H1 (cell line): ENCODE results near the gene KHDRBS2. TPM values are rescaled to one million over a fixed set of nuclear protein-coding genes. Genes with fewer than 3 reads are reported as not detected.

Source experiments
- CTCF ChIA-PET: fragments of 300-600 bp; sonication (Branson Sonifier 250); formaldehyde crosslinking; loops from one replicate; lab custom pipeline; 2021; ENCODE audit not compliant: partially characterized antibody; lab: Charles Lee
- POLR2A ChIA-PET: fragments of 300-600 bp; sonication (Branson Sonifier 250); formaldehyde crosslinking; loops from one replicate; lab custom pipeline; 2021; ENCODE audit warnings: inconsistent platforms; ENCODE audit not compliant: partially characterized antibody; lab: Charles Lee
- DNase-seq, 2 experiments: peaks; one replicate each; pipeline versions ENCODE4 v3.0.0 to v3.0.0-alpha.2; 2010 to 2022; ENCODE audit warnings: low spot score in 2 of 2, low read depth in 1 of 2, mixed read lengths in 1 of 2
- FAIRE-seq: peaks from 2 replicates; lab custom pipeline; 2011; peaks lifted over from hg19 to GRCh38; lab: Jason Lieb, UNC
- H2AFZ ChIP-seq: 2 replicates; pipeline ENCODE4 v1.8.1; 2012; ENCODE audit warnings: low read length, inconsistent platforms
- H2AK5ac ChIP-seq: 2 replicates; pipeline ENCODE4 v1.6.1; 2013; ENCODE audit warnings: low read depth, low read length
- H2BK120ac ChIP-seq: replicated peaks from 2 replicates; pipeline ENCODE3; 2013; ENCODE audit warnings: low read depth, low read length, inconsistent platforms
- H2BK12ac ChIP-seq: 2 replicates; pipeline ENCODE4 v1.6.1; 2013; ENCODE audit warnings: low read depth, low read length
- H2BK15ac ChIP-seq: 2 replicates; pipeline ENCODE4 v1.6.1; 2013; ENCODE audit warnings: low read length
- H2BK20ac ChIP-seq: 2 replicates; pipeline ENCODE4 v1.6.1; 2013; ENCODE audit warnings: low read length
- H2BK5ac ChIP-seq: 2 replicates; pipeline ENCODE4 v1.6.1; 2013; ENCODE audit warnings: low read depth, low read length
- H3K14ac ChIP-seq: 2 replicates; pipeline ENCODE4 v1.6.1; 2013; ENCODE audit warnings: inconsistent platforms; ENCODE audit not compliant: insufficient read length
- H3K18ac ChIP-seq: 2 replicates; pipeline ENCODE4 v1.6.1; 2013; ENCODE audit warnings: low read length; ENCODE audit errors: extremely low read depth
- H3K23ac ChIP-seq: 2 replicates; pipeline ENCODE4 v1.6.1; 2013; ENCODE audit warnings: inconsistent platforms; ENCODE audit not compliant: insufficient read length
- H3K23me2 ChIP-seq: 2 replicates; pipeline ENCODE4 v1.6.1; 2013; ENCODE audit warnings: low read depth, low read length
- H3K27ac ChIP-seq: 2 replicates; pipeline ENCODE4 v1.6.1; 2011; ENCODE audit warnings: low read depth, low read length, inconsistent platforms
- H3K27me3 ChIP-seq, 4 experiments: replicated peaks in 1 of 4; 1 replicate in 1 of 4; 2 replicates in 3 of 4; pipeline versions ENCODE4 v1.6.1 to v1.8.1; 2011 to 2013; ENCODE audit warnings: low read length in 3 of 4, mild to moderate bottlenecking in 3 of 4, inconsistent platforms in 2 of 4, mixed read lengths in 2 of 4, moderate library complexity in 1 of 4; ENCODE audit not compliant: control insufficient read depth in 3 of 4, insufficient read depth in 3 of 4; ENCODE audit errors: extremely low read depth in 1 of 4
- H3K36me3 ChIP-seq, 4 experiments: 2 replicates each; pipeline versions ENCODE4 v1.6.1 to v1.8.1; 2011 to 2013; ENCODE audit warnings: mild to moderate bottlenecking in 4 of 4, low read length in 3 of 4, moderate library complexity in 2 of 4, control low read depth in 1 of 4, inconsistent platforms in 1 of 4; ENCODE audit not compliant: insufficient read depth in 4 of 4, control insufficient read depth in 2 of 4
- H3K4ac ChIP-seq: replicated peaks from 2 replicates; pipeline ENCODE3; 2013; ENCODE audit warnings: low read length, low read depth, mixed read lengths, inconsistent platforms; ENCODE audit not compliant: insufficient read length
- H3K4me1 ChIP-seq, 4 experiments: replicated peaks in 1 of 4; 1 replicate in 1 of 4; 2 replicates in 3 of 4; pipeline versions ENCODE4 v1.6.1 to v1.8.1; 2011 to 2013; ENCODE audit warnings: low read length in 3 of 4, inconsistent platforms in 2 of 4, mixed read lengths in 1 of 4; ENCODE audit not compliant: insufficient read depth in 4 of 4, control insufficient read depth in 3 of 4
- H3K4me2 ChIP-seq, 2 experiments: 2 replicates each; pipeline versions ENCODE4 v1.6.1 to v1.8.1; 2011 to 2013; ENCODE audit warnings: low read depth in 2 of 2, low read length in 2 of 2, control low read depth in 1 of 2, inconsistent platforms in 1 of 2, mild to moderate bottlenecking in 1 of 2; ENCODE audit not compliant: insufficient read depth in 1 of 2
- H3K4me3 ChIP-seq, 4 experiments: fragments of 200-600, 300-600 bp in 1 of 4; sonication (generic), shearing (Covaris generic), sonication (Bioruptor Twin) in 1 of 4; 2 replicates each; pipeline versions ENCODE4 v1.5.1 to v1.8.1; 2011 to 2016; ENCODE audit warnings: low read length in 4 of 4, low read depth in 3 of 4, control low read depth in 2 of 4, inconsistent platforms in 2 of 4, mild to moderate bottlenecking in 2 of 4, mixed read lengths in 1 of 4, moderate library complexity in 1 of 4; ENCODE audit not compliant: insufficient read depth in 2 of 4; ENCODE audit errors: extremely low read depth in 1 of 4
- H3K56ac ChIP-seq: replicated peaks from 2 replicates; pipeline ENCODE3; 2013; ENCODE audit warnings: low read depth, mild to moderate bottlenecking, mixed read lengths, low read length, inconsistent platforms; ENCODE audit not compliant: insufficient read length
- H3K79me1 ChIP-seq: 2 replicates; pipeline ENCODE4 v1.6.1; 2013; ENCODE audit warnings: low read depth, low read length, control low read depth
- H3K79me2 ChIP-seq, 2 experiments: 2 replicates each; pipeline versions ENCODE4 v1.6.1 to v1.8.1; 2012 to 2013; ENCODE audit warnings: low read length in 2 of 2, mild to moderate bottlenecking in 2 of 2, inconsistent platforms in 1 of 2; ENCODE audit not compliant: insufficient read depth in 2 of 2, control insufficient read depth in 1 of 2
- H3K9ac ChIP-seq, 4 experiments: replicated peaks in 1 of 4; 1 replicate in 1 of 4; 2 replicates in 3 of 4; pipeline versions ENCODE4 v1.6.1 to v1.8.1; 2011 to 2013; ENCODE audit warnings: low read depth in 3 of 4, low read length in 3 of 4, control low read depth in 2 of 4, mild to moderate bottlenecking in 2 of 4, moderate library complexity in 2 of 4, inconsistent platforms in 1 of 4; ENCODE audit errors: extremely low read depth in 1 of 4
- H3K9me3 ChIP-seq, 2 experiments: 2 replicates each; pipeline versions ENCODE4 v1.6.1 to v1.8.1; 2012 to 2013; ENCODE audit warnings: mild to moderate bottlenecking in 2 of 2, moderate library complexity in 2 of 2, control low read depth in 1 of 2, inconsistent platforms in 1 of 2, low read depth in 1 of 2, low read length in 1 of 2, mixed read lengths in 1 of 2; ENCODE audit not compliant: insufficient read depth in 2 of 2
- H4K20me1 ChIP-seq, 2 experiments: replicated peaks in 1 of 2; 2 replicates each; pipeline versions ENCODE3 to v1.8.1; 2011 to 2013; ENCODE audit warnings: inconsistent platforms in 2 of 2, low read length in 2 of 2, mild to moderate bottlenecking in 1 of 2; ENCODE audit not compliant: insufficient read depth in 2 of 2, control insufficient read depth in 1 of 2
- H4K5ac ChIP-seq: 2 replicates; pipeline ENCODE4 v1.6.1; 2013; ENCODE audit warnings: low read length, low read depth, mixed read lengths, inconsistent platforms; ENCODE audit not compliant: insufficient read length
- H4K8ac ChIP-seq: 2 replicates; pipeline ENCODE4 v1.8.0; 2013; ENCODE audit warnings: mild to moderate bottlenecking, moderate library complexity, low read length, inconsistent platforms; ENCODE audit not compliant: insufficient read depth; ENCODE audit errors: extremely low read depth
- H4K91ac ChIP-seq: replicated peaks from 2 replicates; pipeline ENCODE3; 2013; ENCODE audit warnings: low read length, mixed read lengths, inconsistent platforms; ENCODE audit not compliant: insufficient read length
- GABPA ChIP-seq: IDR thresholded peaks from 2 replicates; pipeline ENCODE4 v1.6.1; 2011; ENCODE audit warnings: mild to moderate bottlenecking, low read length, moderate library complexity, borderline replicate concordance; ENCODE audit not compliant: insufficient read depth
- NRF1 ChIP-seq: IDR thresholded peaks from 2 replicates; pipeline ENCODE4 v1.6.1; 2011; ENCODE audit warnings: mild to moderate bottlenecking, low read depth, low read length, improper control_type of control experiment
- POLR2AphosphoS5 ChIP-seq: IDR thresholded peaks from 2 replicates; pipeline ENCODE4 v1.6.1; 2011; ENCODE audit warnings: low read depth, low read length
- RAD21 ChIP-seq, 2 experiments: IDR thresholded peaks in 1 of 2; conservative IDR thresholded peaks in 1 of 2; 2 replicates each; pipeline ENCODE4 v1.6.1; 2011; ENCODE audit warnings: low read depth in 2 of 2, low read length in 2 of 2, improper control_type of control experiment in 1 of 2, inconsistent platforms in 1 of 2, mild to moderate bottlenecking in 1 of 2, moderate library complexity in 1 of 2
- SIX5 ChIP-seq: IDR thresholded peaks from 2 replicates; pipeline ENCODE4 v1.6.1; 2011; ENCODE audit warnings: mild to moderate bottlenecking, low read depth, low read length
- ZNF274 ChIP-seq: IDR thresholded peaks from 2 replicates; pipeline ENCODE4 v1.7.0; 2012; ENCODE audit warnings: low read length, borderline replicate concordance; ENCODE audit errors: extremely low read depth
- WGBS, 2 experiments: shearing (Covaris generic) in 1 of 2; methylation state at CpG; one replicate each; pipeline versions ENCODE4 v1.1.6 to v1.1.7; 2013 to 2015; ENCODE audit warnings: low lambda C conversion rate in 2 of 2, mixed read lengths in 2 of 2, inconsistent platforms in 1 of 2, low coverage in 1 of 2, missing lambda C conversion rate in 1 of 2; ENCODE audit not compliant: insufficient replicate concordance in 2 of 2, insufficient coverage in 1 of 2, insufficient read length in 1 of 2; ENCODE audit errors: extremely low coverage in 1 of 2, missing lambda C conversion rate in 1 of 2; 5-methylcytosine and 5-hydroxymethylcytosine counted together
- polyA plus RNA-seq, 7 experiments: library from polyadenylated mRNA; depleted of rRNA in 3 of 7; stranded (reverse) in 5 of 7; unstranded in 2 of 7; fragments of >200 nt in 5 of 7; fragments of 200-250 nt in 2 of 7; gene quantifications; 1 replicate in 5 of 7; 2 replicates in 1 of 7; 4 replicates in 1 of 7; pipeline versions ENCODE4 v1.2.1 to v1.2.3, GENCODE V29; 2011 to 2013; ENCODE audit warnings: missing spikeins in 2 of 7, mixed read lengths in 2 of 7
- total RNA-seq: library from RNA; stranded (reverse); fragmentation: NEBNext Ultra II Directional; extraction: Animal tissue kit (Norgen Biotek cat#: 25700); gene quantifications from 2 replicates; pipeline ENCODE4 v1.2.1, GENCODE V29; 2021

The KHDRBS2 gene
- total and polyA plus RNA-seq, 2 of the 8 experiments (the other 6 are each of a cell fraction or from before 2014, with no cell fraction given) = 5.2 to 7.7 TPM

GRCh38 chr6:61640463-61640862 is 645.6 kb downstream of the KHDRBS2 start:
- no peak overlapping the region for H3K4me2 ChIP-seq
- no peaks in the 10 kb centered on the region for H3K79me1 ChIP-seq
- no peak overlapping the region for H2BK5ac ChIP-seq
- WGBS, 2 experiments = 84% methylated on average over 3 of the region's 3 CpGs; no CpG with 5 or more reads in 1 of the 2 experiments
- no peak overlapping the region for H3K27ac ChIP-seq
- no peaks in the 10 kb centered on the region for H3K79me2 ChIP-seq
- no peak overlapping the region for H2BK20ac ChIP-seq
- no peak overlapping the region for H4K8ac ChIP-seq
- H3K23ac ChIP-seq = no peak overlapping the region
- ChIA-PET POLR2A (no interaction called here), CTCF (no interaction called here)
- H3K27me3 ChIP-seq = no peaks in the 10 kb centered on the region
- no peak overlapping the region for H3K14ac ChIP-seq
- H2BK120ac ChIP-seq = no peak overlapping the region
- H3K56ac ChIP-seq = no peak overlapping the region
- H3K36me3 ChIP-seq = no peaks in the 10 kb centered on the region
- no peak overlapping the region for H2BK12ac ChIP-seq
- H3K4me1 ChIP-seq = no peaks in the 10 kb centered on the region
- no peak overlapping the region for H4K91ac ChIP-seq
- H2AFZ ChIP-seq = no peak overlapping the region
- no peak for TF ChIP-seq SIX5
- TF ChIP-seq RAD21 (IDR thresholded peaks at IDR 0.05 in 1 of 2, conservative IDR thresholded peaks at IDR 0.05 in 1 of 2; ENCODE audit: low read depth in 2 of 2, low read length in 2 of 2) = no peak
- TF ChIP-seq ZNF274 = no peak
- no peak for TF ChIP-seq POLR2AphosphoS5
- no peak for TF ChIP-seq GABPA
- no peak for TF ChIP-seq NRF1
- no peaks in the 10 kb centered on the region for H3K23me2 ChIP-seq
- no peak overlapping the region for H2AK5ac ChIP-seq
- H3K18ac ChIP-seq = no peak overlapping the region
- no peak for DNase-seq
- no peak overlapping the region for H3K9ac ChIP-seq
- no peaks in the 10 kb centered on the region for H4K20me1 ChIP-seq
- no peak overlapping the region for H2BK15ac ChIP-seq
- no peak overlapping the region for H4K5ac ChIP-seq
- no peak for FAIRE-seq
- no peaks in the 10 kb centered on the region for H3K9me3 ChIP-seq
- no peak overlapping the region for H3K4me3 ChIP-seq
- H3K4ac ChIP-seq = no peak overlapping the region
